ENCODE results near the gene ELAVL3.
"Not testable (repeated sequence)": the region's sequence is repeated elsewhere in the genome, so short reads cannot be mapped to it uniquely, and the experiment has no call there.

The ELAVL3 gene

GRCh38 chr19:11473725-11474124, 7.1 kb downstream of the ELAVL3 start:
- H3K79me2 ChIP-seq (ENCODE audit: insufficient read depth, low read depth): no peaks in the 10 kb centered on the region
- TF ChIP-seq CTCF (conservative IDR thresholded peaks at IDR 0.05; ENCODE audit: low read depth, low read length): no peak
- no peaks in the 10 kb centered on the region for H3K4me1 ChIP-seq (ENCODE audit: low read depth, poor library complexity, severe bottlenecking)
- no peak overlapping the region for H3K9ac ChIP-seq
- H3K36me3 ChIP-seq (ENCODE audit: insufficient read depth): no peaks in the 10 kb centered on the region
- H4K20me1 ChIP-seq (ENCODE audit: insufficient read depth): no peaks in the 10 kb centered on the region
- H3K4me2 ChIP-seq: no peak overlapping the region
- H3K4me3 ChIP-seq (IDR thresholded peaks at IDR 0.05; ENCODE audit: insufficient read depth, low read depth, low read length): no peak overlapping the region
- no peak overlapping the region for H3K27ac ChIP-seq
- no peaks in the 10 kb centered on the region for H3K27me3 ChIP-seq (ENCODE audit: insufficient read depth, low read depth)
- no peak overlapping the region for H2AFZ ChIP-seq (ENCODE audit: low read depth)

- H3K79me2 ChIP-seq (ENCODE audit: insufficient read depth, low read depth); H2AFZ ChIP-seq (ENCODE audit: low read depth); H3K4me2 ChIP-seq; H3K27ac ChIP-seq; H3K4me3 ChIP-seq (IDR thresholded peaks at IDR 0.05; ENCODE audit: insufficient read depth, low read depth, low read length); H4K20me1 ChIP-seq (ENCODE audit: insufficient read depth); H3K9ac ChIP-seq; H3K4me1 ChIP-seq (ENCODE audit: low read depth, poor library complexity, severe bottlenecking); H3K36me3 ChIP-seq (ENCODE audit: insufficient read depth); H3K27me3 ChIP-seq (ENCODE audit: insufficient read depth, low read depth): not testable (repeated sequence)
Measured at GRCh38 chr19:11468266-11468845, 12.5 kb downstream of the ELAVL3 start.

GRCh38 chr19:11465600-11465999, 15.2 kb downstream of the ELAVL3 start:
- Histone ChIP-seq H3K27ac (no peak overlapping the region), H2AFZ (ENCODE audit: low read depth) (no peak overlapping the region), H3K4me1 (ENCODE audit: low read depth, poor library complexity, severe bottlenecking) (no peaks in the 10 kb centered on the region), H3K79me2 (ENCODE audit: insufficient read depth, low read depth) (no peaks in the 10 kb centered on the region), H3K9ac (no peak overlapping the region), H3K4me3 (IDR thresholded peaks at IDR 0.05; ENCODE audit: insufficient read depth, low read depth, low read length) (no peak overlapping the region), H3K36me3 (ENCODE audit: insufficient read depth) (no peaks in the 10 kb centered on the region), H3K27me3 (ENCODE audit: insufficient read depth, low read depth) (peaks cover 3% of the 10 kb centered on the region; the same call in 1 of the 2 replicates), H4K20me1 (ENCODE audit: insufficient read depth) (no peaks in the 10 kb centered on the region), H3K4me2 (no peak overlapping the region)
- TF ChIP-seq CTCF (conservative IDR thresholded peaks at IDR 0.05; ENCODE audit: low read depth, low read length): no peak

GRCh38 chr19:11464333-11465265, 16.2 kb downstream of the ELAVL3 start:
- no peaks in the 10 kb centered on the region for H3K79me2 ChIP-seq (ENCODE audit: insufficient read depth, low read depth)
- H3K9ac ChIP-seq: no peak overlapping the region
- H3K27ac ChIP-seq: no peak overlapping the region
- H4K20me1 ChIP-seq (ENCODE audit: insufficient read depth): no peaks in the 10 kb centered on the region
- H3K4me1 ChIP-seq (ENCODE audit: low read depth, poor library complexity, severe bottlenecking): no peaks in the 10 kb centered on the region
- H3K36me3 ChIP-seq (ENCODE audit: insufficient read depth): no peaks in the 10 kb centered on the region
- H3K4me2 ChIP-seq: no peak overlapping the region
- H3K4me3 ChIP-seq (IDR thresholded peaks at IDR 0.05; ENCODE audit: insufficient read depth, low read depth, low read length): no peak overlapping the region
- TF ChIP-seq CTCF (conservative IDR thresholded peaks at IDR 0.05; ENCODE audit: low read depth, low read length): no peak
- no peak overlapping the region for H2AFZ ChIP-seq (ENCODE audit: low read depth)
- peaks cover 6% of the 10 kb centered on the region; the same call in 1 of the 2 replicates for H3K27me3 ChIP-seq (ENCODE audit: insufficient read depth, low read depth)

- H2AFZ ChIP-seq (ENCODE audit: low read depth): no peak overlapping the region
- H3K27ac ChIP-seq: no peak overlapping the region
- no peaks in the 10 kb centered on the region for H3K36me3 ChIP-seq (ENCODE audit: insufficient read depth)
- no peak overlapping the region for H3K9ac ChIP-seq
- H4K20me1 ChIP-seq (ENCODE audit: insufficient read depth): no peaks in the 10 kb centered on the region
- no peak for TF ChIP-seq CTCF (conservative IDR thresholded peaks at IDR 0.05; ENCODE audit: low read depth, low read length)
- no peak overlapping the region for H3K4me2 ChIP-seq
- peaks cover 6% of the 10 kb centered on the region; the same call in 1 of the 2 replicates for H3K27me3 ChIP-seq (ENCODE audit: insufficient read depth, low read depth)
- no peak overlapping the region for H3K4me3 ChIP-seq (IDR thresholded peaks at IDR 0.05; ENCODE audit: insufficient read depth, low read depth, low read length)
- H3K4me1 ChIP-seq (ENCODE audit: low read depth, poor library complexity, severe bottlenecking): no peaks in the 10 kb centered on the region
- H3K79me2 ChIP-seq (ENCODE audit: insufficient read depth, low read depth): no peaks in the 10 kb centered on the region
Measured at GRCh38 chr19:11463391-11463790, 17.5 kb downstream of the ELAVL3 start.

Measured in KMS-11 (cell line).